Measurements from ENCODE around the gene SLC13A1.

The SLC13A1 gene

GRCh38 chr7:123191132-123191531 lies 8.6 kb downstream of the SLC13A1 start:
- H3K4me1 ChIP-seq (ENCODE audit: control insufficient read depth in 1 of 2, insufficient read depth in 2 of 2, low read length in 2 of 2) = no peaks in the 10 kb centered on the region
- no peaks in the 10 kb centered on the region for H3K9me3 ChIP-seq (ENCODE audit: control insufficient read depth in 1 of 2, low read length in 2 of 2)
- no peak overlapping the region for H3K4me3 ChIP-seq (ENCODE audit: low read depth in 1 of 2, low read length in 2 of 2)
- H3K36me3 ChIP-seq (ENCODE audit: control insufficient read depth in 1 of 2, insufficient read depth in 2 of 2, low read length in 2 of 2) = no peaks in the 10 kb centered on the region
- H3K27ac ChIP-seq (ENCODE audit: low read length) = no peak overlapping the region
- no peaks in the 10 kb centered on the region for H3K27me3 ChIP-seq (ENCODE audit: low read depth, low read length)

- Histone ChIP-seq H3K36me3 (ENCODE audit: control insufficient read depth in 1 of 2, insufficient read depth in 2 of 2, low read length in 2 of 2) (no peaks in the 10 kb centered on the region), H3K4me1 (ENCODE audit: control insufficient read depth in 1 of 2, insufficient read depth in 2 of 2, low read length in 2 of 2) (no peaks in the 10 kb centered on the region), H3K9me3 (ENCODE audit: control insufficient read depth in 1 of 2, low read length in 2 of 2) (no peaks in the 10 kb centered on the region), H3K4me3 (ENCODE audit: low read depth in 1 of 2, low read length in 2 of 2) (no peak overlapping the region), H3K27ac (ENCODE audit: low read length) (no peak overlapping the region), H3K27me3 (ENCODE audit: low read depth, low read length) (no peaks in the 10 kb centered on the region)
Observed at GRCh38 chr7:123190109-123190831, 9.5 kb downstream of the SLC13A1 start.

GRCh38 chr7:123185756-123186155 lies 14.0 kb downstream of the SLC13A1 start:
- Histone ChIP-seq H3K27me3 (ENCODE audit: low read depth, low read length) (no peaks in the 10 kb centered on the region), H3K27ac (ENCODE audit: low read length) (no peak overlapping the region), H3K4me3 (ENCODE audit: low read depth in 1 of 2, low read length in 2 of 2) (no peak overlapping the region), H3K9me3 (ENCODE audit: control insufficient read depth in 1 of 2, low read length in 2 of 2) (no peaks in the 10 kb centered on the region), H3K36me3 (ENCODE audit: control insufficient read depth in 1 of 2, insufficient read depth in 2 of 2, low read length in 2 of 2) (no peaks in the 10 kb centered on the region), H3K4me1 (ENCODE audit: control insufficient read depth in 1 of 2, insufficient read depth in 2 of 2, low read length in 2 of 2) (no peaks in the 10 kb centered on the region)

- Histone ChIP-seq H3K4me3 (ENCODE audit: low read depth in 1 of 2, low read length in 2 of 2) (no peak overlapping the region), H3K9me3 (ENCODE audit: control insufficient read depth in 1 of 2, low read length in 2 of 2) (no peaks in the 10 kb centered on the region)
Observed at GRCh38 chr7:123184271-123184670, 15.5 kb downstream of the SLC13A1 start.

GRCh38 chr7:123183431-123183830 lies 16.3 kb downstream of the SLC13A1 start:
- Histone ChIP-seq H3K36me3 (ENCODE audit: control insufficient read depth in 1 of 2, insufficient read depth in 2 of 2, low read length in 2 of 2) (no peaks in the 10 kb centered on the region), H3K4me3 (ENCODE audit: low read depth in 1 of 2, low read length in 2 of 2) (no peak overlapping the region), H3K9me3 (ENCODE audit: control insufficient read depth in 1 of 2, low read length in 2 of 2) (no peaks in the 10 kb centered on the region), H3K4me1 (ENCODE audit: control insufficient read depth in 1 of 2, insufficient read depth in 2 of 2, low read length in 2 of 2) (no peaks in the 10 kb centered on the region), H3K27ac (ENCODE audit: low read length) (no peak overlapping the region), H3K27me3 (ENCODE audit: low read depth, low read length) (no peaks in the 10 kb centered on the region)

More at GRCh38 chr7:123184271-123184670, 15.5 kb downstream of the SLC13A1 start:
- no peaks in the 10 kb centered on the region for H3K36me3 ChIP-seq (ENCODE audit: control insufficient read depth in 1 of 2, insufficient read depth in 2 of 2, low read length in 2 of 2)
- no peak overlapping the region for H3K27ac ChIP-seq (ENCODE audit: low read length)
- H3K4me1 ChIP-seq (ENCODE audit: control insufficient read depth in 1 of 2, insufficient read depth in 2 of 2, low read length in 2 of 2) = no peaks in the 10 kb centered on the region
- H3K27me3 ChIP-seq (ENCODE audit: low read depth, low read length) = no peaks in the 10 kb centered on the region

GRCh38 chr7:123177442-123177841 lies 22.3 kb downstream of the SLC13A1 start:
- no peak overlapping the region for H3K4me3 ChIP-seq (ENCODE audit: low read depth in 1 of 2, low read length in 2 of 2)
- H3K36me3 ChIP-seq (ENCODE audit: control insufficient read depth in 1 of 2, insufficient read depth in 2 of 2, low read length in 2 of 2) = no peaks in the 10 kb centered on the region
- no peak overlapping the region for H3K27ac ChIP-seq (ENCODE audit: low read length)
- no peaks in the 10 kb centered on the region for H3K27me3 ChIP-seq (ENCODE audit: low read depth, low read length)
- H3K4me1 ChIP-seq (ENCODE audit: control insufficient read depth in 1 of 2, insufficient read depth in 2 of 2, low read length in 2 of 2) = no peaks in the 10 kb centered on the region
- no peaks in the 10 kb centered on the region for H3K9me3 ChIP-seq (ENCODE audit: control insufficient read depth in 1 of 2, low read length in 2 of 2)

- H3K36me3 ChIP-seq (ENCODE audit: control insufficient read depth in 1 of 2, insufficient read depth in 2 of 2, low read length in 2 of 2) = no peaks in the 10 kb centered on the region
- H3K27ac ChIP-seq (ENCODE audit: low read length) = no peak overlapping the region
- no peak overlapping the region for H3K4me3 ChIP-seq (ENCODE audit: low read depth in 1 of 2, low read length in 2 of 2)
- no peaks in the 10 kb centered on the region for H3K9me3 ChIP-seq (ENCODE audit: control insufficient read depth in 1 of 2, low read length in 2 of 2)
- H3K27me3 ChIP-seq (ENCODE audit: low read depth, low read length) = no peaks in the 10 kb centered on the region
- no peaks in the 10 kb centered on the region for H3K4me1 ChIP-seq (ENCODE audit: control insufficient read depth in 1 of 2, insufficient read depth in 2 of 2, low read length in 2 of 2)
Observed at GRCh38 chr7:123170333-123171246, 29.2 kb downstream of the SLC13A1 start.

- H3K36me3 ChIP-seq (ENCODE audit: control insufficient read depth in 1 of 2, insufficient read depth in 2 of 2, low read length in 2 of 2) = no peaks in the 10 kb centered on the region
- H3K9me3 ChIP-seq (ENCODE audit: control insufficient read depth in 1 of 2, low read length in 2 of 2) = no peaks in the 10 kb centered on the region
- H3K4me1 ChIP-seq (ENCODE audit: control insufficient read depth in 1 of 2, insufficient read depth in 2 of 2, low read length in 2 of 2) = no peaks in the 10 kb centered on the region
- H3K4me3 ChIP-seq (ENCODE audit: low read depth in 1 of 2, low read length in 2 of 2) = no peak overlapping the region
- H3K27me3 ChIP-seq (ENCODE audit: low read depth, low read length) = no peaks in the 10 kb centered on the region
- H3K27ac ChIP-seq (ENCODE audit: low read length) = no peak overlapping the region
Observed at GRCh38 chr7:123169065-123169464, 30.7 kb downstream of the SLC13A1 start.

GRCh38 chr7:123157606-123158005 lies 42.2 kb downstream of the SLC13A1 start:
- no peak overlapping the region for H3K4me3 ChIP-seq (ENCODE audit: low read depth in 1 of 2, low read length in 2 of 2)

GRCh38 chr7:123155571-123155970 lies 44.2 kb downstream of the SLC13A1 start:
- H3K4me1 ChIP-seq (ENCODE audit: control insufficient read depth in 1 of 2, insufficient read depth in 2 of 2, low read length in 2 of 2) = no peaks in the 10 kb centered on the region
- no peaks in the 10 kb centered on the region for H3K27me3 ChIP-seq (ENCODE audit: low read depth, low read length)
- no peaks in the 10 kb centered on the region for H3K9me3 ChIP-seq (ENCODE audit: control insufficient read depth in 1 of 2, low read length in 2 of 2)
- no peak overlapping the region for H3K27ac ChIP-seq (ENCODE audit: low read length)
- H3K4me3 ChIP-seq (ENCODE audit: low read depth in 1 of 2, low read length in 2 of 2) = no peak overlapping the region
- no peaks in the 10 kb centered on the region for H3K36me3 ChIP-seq (ENCODE audit: control insufficient read depth in 1 of 2, insufficient read depth in 2 of 2, low read length in 2 of 2)

More at GRCh38 chr7:123157606-123158005, 42.2 kb downstream of the SLC13A1 start:
- H3K9me3 ChIP-seq (ENCODE audit: control insufficient read depth in 1 of 2, low read length in 2 of 2) = no peaks in the 10 kb centered on the region
- no peaks in the 10 kb centered on the region for H3K36me3 ChIP-seq (ENCODE audit: control insufficient read depth in 1 of 2, insufficient read depth in 2 of 2, low read length in 2 of 2)
- no peaks in the 10 kb centered on the region for H3K27me3 ChIP-seq (ENCODE audit: low read depth, low read length)
- H3K4me1 ChIP-seq (ENCODE audit: control insufficient read depth in 1 of 2, insufficient read depth in 2 of 2, low read length in 2 of 2) = no peaks in the 10 kb centered on the region
- no peak overlapping the region for H3K27ac ChIP-seq (ENCODE audit: low read length)

GRCh38 chr7:123154231-123154860 lies 45.4 kb downstream of the SLC13A1 start:
- Histone ChIP-seq H3K4me3 (ENCODE audit: low read depth in 1 of 2, low read length in 2 of 2) (no peak overlapping the region), H3K36me3 (ENCODE audit: control insufficient read depth in 1 of 2, insufficient read depth in 2 of 2, low read length in 2 of 2) (no peaks in the 10 kb centered on the region), H3K27ac (ENCODE audit: low read length) (no peak overlapping the region), H3K4me1 (ENCODE audit: control insufficient read depth in 1 of 2, insufficient read depth in 2 of 2, low read length in 2 of 2) (no peaks in the 10 kb centered on the region), H3K9me3 (ENCODE audit: control insufficient read depth in 1 of 2, low read length in 2 of 2) (no peaks in the 10 kb centered on the region), H3K27me3 (ENCODE audit: low read depth, low read length) (no peaks in the 10 kb centered on the region)

Measured in muscle layer of duodenum (tissue), 2 donors.